ENCODE data around the gene VWA3B.
A peak's percentile ranks its signal among the peaks of the same experiment; 100 is the strongest.

The VWA3B gene

GRCh38 chr2:98063291-98063854, 23.6 kb upstream of the VWA3B start:
- intact Hi-C loops (cut with DNase I; ENCODE audit: low total_unique reads), result no loop called here

GRCh38 chr2:98065808-98066207, 21.2 kb upstream of the VWA3B start:
- Histone ChIP-seq H3K36me3 (no peaks in the 10 kb centered on the region), H3K4me1 (peaks cover 0 to 11% (median 0%) of the 10 kb centered on the region in 4 donors), H3K27ac (no peak overlapping the region), H3K9me3 (no peaks in the 10 kb centered on the region), H3K4me3 (no peak overlapping the region), H3K27me3 (no peaks in the 10 kb centered on the region)
- TF ChIP-seq, protein P1, sequence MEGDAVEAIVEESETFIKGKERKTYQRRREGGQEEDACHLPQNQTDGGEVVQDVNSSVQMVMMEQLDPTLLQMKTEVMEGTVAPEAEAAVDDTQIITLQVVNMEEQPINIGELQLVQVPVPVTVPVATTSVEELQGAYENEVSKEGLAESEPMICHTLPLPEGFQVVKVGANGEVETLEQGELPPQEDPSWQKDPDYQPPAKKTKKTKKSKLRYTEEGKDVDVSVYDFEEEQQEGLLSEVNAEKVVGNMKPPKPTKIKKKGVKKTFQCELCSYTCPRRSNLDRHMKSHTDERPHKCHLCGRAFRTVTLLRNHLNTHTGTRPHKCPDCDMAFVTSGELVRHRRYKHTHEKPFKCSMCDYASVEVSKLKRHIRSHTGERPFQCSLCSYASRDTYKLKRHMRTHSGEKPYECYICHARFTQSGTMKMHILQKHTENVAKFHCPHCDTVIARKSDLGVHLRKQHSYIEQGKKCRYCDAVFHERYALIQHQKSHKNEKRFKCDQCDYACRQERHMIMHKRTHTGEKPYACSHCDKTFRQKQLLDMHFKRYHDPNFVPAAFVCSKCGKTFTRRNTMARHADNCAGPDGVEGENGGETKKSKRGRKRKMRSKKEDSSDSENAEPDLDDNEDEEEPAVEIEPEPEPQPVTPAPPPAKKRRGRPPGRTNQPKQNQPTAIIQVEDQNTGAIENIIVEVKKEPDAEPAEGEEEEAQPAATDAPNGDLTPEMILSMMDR (IDR thresholded peaks at IDR 0.05), result no peak
- DNase-seq, result no peak
- intact Hi-C loops (cut with DNase I; ENCODE audit: low total_unique reads), result no loop called here

More at GRCh38 chr2:98063291-98063854, 23.6 kb upstream of the VWA3B start:
- Histone ChIP-seq H3K4me1 (no peaks in the 10 kb centered on the region), H3K36me3 (no peaks in the 10 kb centered on the region), H3K27ac (no peak overlapping the region), H3K9me3 (no peaks in the 10 kb centered on the region), H3K4me3 (no peak overlapping the region), H3K27me3 (no peaks in the 10 kb centered on the region)
- no peak for DNase-seq
- TF ChIP-seq, protein P1 (IDR thresholded peaks at IDR 0.05), result no peak

- DNase-seq, result no peak
- Histone ChIP-seq H3K36me3 (no peaks in the 10 kb centered on the region), H3K4me3 (no peak overlapping the region), H3K27me3 (no peaks in the 10 kb centered on the region), H3K4me1 (peaks cover 0 to 15% (median 0%) of the 10 kb centered on the region in 4 donors), H3K27ac (no peak overlapping the region), H3K9me3 (no peaks in the 10 kb centered on the region)
- intact Hi-C loops (cut with DNase I; ENCODE audit: low total_unique reads), result no loop called here
- TF ChIP-seq, protein P1 (IDR thresholded peaks at IDR 0.05), result no peak
Measured at GRCh38 chr2:98067160-98067559, 19.8 kb upstream of the VWA3B start.

DNA sequence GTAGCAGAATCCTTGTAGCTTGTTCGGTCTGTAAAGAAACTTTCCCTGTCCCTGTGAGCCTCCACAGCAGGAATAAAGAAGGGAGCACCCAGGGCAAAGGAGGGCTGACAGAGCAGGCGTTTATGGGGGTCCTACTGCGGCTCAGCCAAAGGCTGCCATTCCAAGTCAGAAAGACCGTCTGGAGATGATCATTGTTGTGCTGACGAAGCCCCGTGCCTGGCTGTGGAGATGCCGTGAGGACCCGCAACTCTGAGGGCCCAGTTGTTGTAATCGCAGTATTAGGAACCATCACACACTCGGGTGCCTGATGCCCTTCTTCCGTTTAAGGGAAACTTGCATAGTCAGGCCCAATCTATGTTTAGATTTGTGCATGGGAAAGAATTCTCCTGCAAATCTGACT, 16.9 kb upstream of the VWA3B start:
- no peaks in the 10 kb centered on the region for H3K9me3 ChIP-seq
- no peaks in the 10 kb centered on the region for H3K27me3 ChIP-seq
- no peaks in the 10 kb centered on the region for H3K36me3 ChIP-seq
- no peak overlapping the region for H3K4me3 ChIP-seq
- intact Hi-C loops (cut with DNase I; ENCODE audit: low total_unique reads), result no loop called here
- no peak for DNase-seq
- TF ChIP-seq, protein P1 (IDR thresholded peaks at IDR 0.05), result no peak
- peak overlapping the region in 1 of 2 donors; percentile 54 for H3K27ac ChIP-seq
- peaks cover 0 to 15% (median 0%) of the 10 kb centered on the region in 4 donors for H3K4me1 ChIP-seq

GRCh38 chr2:98072442-98072841, 14.5 kb upstream of the VWA3B start:
- Histone ChIP-seq H3K4me1 (peaks cover 0 to 15% (median 0%) of the 10 kb centered on the region in 4 donors), H3K27ac (no peak overlapping the region), H3K9me3 (no peaks in the 10 kb centered on the region), H3K36me3 (no peaks in the 10 kb centered on the region), H3K27me3 (no peaks in the 10 kb centered on the region), H3K4me3 (no peak overlapping the region)
- DNase-seq, result no peak
- intact Hi-C loops (cut with DNase I; ENCODE audit: low total_unique reads), result no loop called here
- TF ChIP-seq, protein P1 (IDR thresholded peaks at IDR 0.05), result no peak

DNA sequence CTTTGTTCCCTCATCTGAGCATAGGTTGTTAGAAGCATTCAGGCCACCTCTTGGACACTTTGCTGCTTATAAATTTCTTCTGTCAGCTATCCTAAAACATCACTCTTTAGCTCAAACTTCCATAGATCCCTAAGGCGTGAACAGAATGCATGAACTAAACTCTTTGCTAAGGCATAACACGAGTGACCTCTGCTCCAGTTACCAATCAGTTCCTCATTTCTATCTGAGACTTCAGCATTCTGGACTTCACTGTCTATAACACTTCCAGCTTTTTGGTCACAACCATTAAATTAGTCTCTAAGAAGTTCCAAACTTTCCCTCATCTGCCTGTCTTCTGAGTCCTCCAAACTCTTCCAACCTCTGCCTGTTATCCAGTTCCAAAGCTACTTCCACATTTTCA, 8.3 kb upstream of the VWA3B start:
- intact Hi-C loops (cut with DNase I; ENCODE audit: low total_unique reads), result no loop called here
- no peaks in the 10 kb centered on the region for H3K36me3 ChIP-seq
- H3K9me3 ChIP-seq, result peaks cover 0 to 9% (median 3%) of the 10 kb centered on the region in 3 donors
- DNase-seq, result no peak
- H3K4me1 ChIP-seq, result no peaks in the 10 kb centered on the region
- no peak overlapping the region for H3K4me3 ChIP-seq
- H3K27me3 ChIP-seq, result peaks cover 0 to 6% of the 10 kb centered on the region in 2 donors
- no peak overlapping the region for H3K27ac ChIP-seq
- TF ChIP-seq, protein P1 (IDR thresholded peaks at IDR 0.05), result no peak

All from tibial artery (tissue), 4 donors.